Tongue (tissue), 2 donors: Measurements from ENCODE around the gene MT1E. TPM values are rescaled to one million over a fixed set of nuclear protein-coding genes. Genes with fewer than 3 reads are reported as not detected.
"Not testable (repeated sequence)": the region's sequence is repeated elsewhere in the genome, so short reads cannot be mapped to it uniquely, and the experiment has no call there.

Experiments used
- DNase-seq: peaks from one replicate; pipeline ENCODE4 v3.0.0-alpha.2; 2015
- total RNA-seq: library from RNA; depleted of rRNA; stranded (reverse); fragments of >200 nt; gene quantifications from one replicate; pipeline ENCODE4 v1.2.3, GENCODE V29; 2014

MT1E gene
- total RNA-seq, 1 donor from 2014 or later, result 16.3 TPM

- DNase-seq, result no peak
Observed at GRCh38 chr16:56647641-56648431, 22.3 kb downstream of the MT1E start.

GRCh38 chr16:56649271-56649670 is 23.7 kb downstream of the MT1E start:
- no peak for DNase-seq

- DNase-seq, result no peak
Observed at GRCh38 chr16:56649820-56650219, 24.2 kb downstream of the MT1E start.

- no peak for DNase-seq
Observed at GRCh38 chr16:56651586-56651985, 26.0 kb downstream of the MT1E start, which contains the start of gene MT1B. Gene MT1B, plus strand, starts transcription at chr16:56651886. Its CDS starts 68 bp downstream, at chr16:56651954.

GRCh38 chr16:56652600-56652999 is 27.0 kb downstream of the MT1E start:
- DNase-seq, result no peak

- DNase-seq, result no peak
Observed at GRCh38 chr16:56653218-56653617, 27.6 kb downstream of the MT1E start.

GRCh38 chr16:56657555-56658326 is 32.2 kb downstream of the MT1E start, which contains the start of gene MT1F:
Gene MT1F, plus strand, starts transcription at chr16:56657959. Its CDS starts 100 bp downstream, at chr16:56658059.
- DNase-seq, result peak; percentile 47

- DNase-seq, result no peak
Observed at GRCh38 chr16:56658327-56658875, 32.8 kb downstream of the MT1E start.

- peak; percentile 15 for DNase-seq
Observed at GRCh38 chr16:56662357-56663354, 37.1 kb downstream of the MT1E start.

- DNase-seq, result no peak
Observed at GRCh38 chr16:56664506-56664905, 38.9 kb downstream of the MT1E start.

- peak; percentile 12 for DNase-seq
Observed at GRCh38 chr16:56665286-56666261, 40.0 kb downstream of the MT1E start.

- peak; percentile 9 for DNase-seq
Observed at GRCh38 chr16:56667581-56668571, 42.3 kb downstream of the MT1E start, which contains the start of gene MT1G. Gene MT1G, minus strand, starts transcription at chr16:56668065. Its CDS starts 72 bp downstream, at chr16:56667993.

GRCh38 chr16:56669005-56669839 is 43.6 kb downstream of the MT1E start, which contains the start of gene MT1H:
Gene MT1H, plus strand, starts transcription at chr16:56669814. Its CDS starts 71 bp downstream, at chr16:56669885.
- peak; percentile 18 for DNase-seq

GRCh38 chr16:56669840-56670619 is 44.4 kb downstream of the MT1E start:
- DNase-seq, result no peak

- no peak for DNase-seq
Observed at GRCh38 chr16:56670620-56670934, 45.0 kb downstream of the MT1E start.

- DNase-seq, result peak; percentile 29
Observed at GRCh38 chr16:56671691-56672090, 46.1 kb downstream of the MT1E start.

GRCh38 chr16:56672171-56672570 is 46.6 kb downstream of the MT1E start:
- not testable (repeated sequence) for DNase-seq
